ENCODE data around the gene B3GAT2.

The B3GAT2 gene

GRCh38 chr6:70841112-70841511, 115.7 kb downstream of the B3GAT2 start:
- no peak for DNase-seq

DNA sequence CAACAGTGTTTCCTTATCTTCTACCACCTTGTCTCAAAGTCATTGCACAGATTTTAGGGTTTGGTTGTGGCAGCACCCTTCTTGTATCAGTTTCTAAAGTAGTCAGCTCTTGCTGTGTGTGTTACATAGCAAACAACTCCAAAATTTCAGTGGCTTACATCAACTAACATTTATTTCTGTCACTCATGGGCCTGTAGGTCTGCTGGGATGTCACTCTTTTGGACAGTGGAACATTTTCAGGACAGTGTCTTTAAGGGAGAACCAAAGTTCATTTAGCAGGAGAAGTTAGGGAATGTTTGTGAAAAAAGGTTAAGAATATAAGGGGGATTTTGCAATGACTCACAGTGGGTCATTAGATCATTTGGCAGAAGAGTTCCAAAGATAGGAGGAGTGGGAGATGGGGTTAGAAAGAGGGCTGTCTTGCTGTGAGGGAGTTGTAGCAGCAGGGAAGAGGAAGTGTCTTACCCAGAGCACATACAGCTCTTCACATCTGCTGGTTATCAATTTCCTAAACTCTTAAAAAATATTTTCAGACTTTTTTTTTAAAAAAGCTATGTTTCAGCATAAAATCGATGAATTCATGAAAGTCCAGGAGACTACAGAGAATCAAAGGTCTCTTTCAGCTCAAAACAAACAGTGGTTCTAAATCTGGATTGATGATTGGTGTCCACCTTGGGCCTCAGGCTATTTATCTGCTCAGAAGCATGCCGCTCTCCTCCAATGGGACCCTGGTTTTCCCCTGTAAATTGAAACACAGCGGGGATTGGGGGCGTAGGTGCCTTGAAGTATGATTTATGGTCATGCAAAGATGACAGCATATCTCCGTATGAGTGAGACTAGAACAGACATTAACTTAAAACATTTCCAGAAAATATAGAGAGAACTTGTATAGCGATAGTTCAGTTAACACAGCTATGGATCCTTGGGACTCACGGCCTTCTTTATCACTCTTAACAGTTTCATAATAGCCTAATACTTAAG, 117.3 kb downstream of the B3GAT2 start:
- DNase-seq: no peak

DNA sequence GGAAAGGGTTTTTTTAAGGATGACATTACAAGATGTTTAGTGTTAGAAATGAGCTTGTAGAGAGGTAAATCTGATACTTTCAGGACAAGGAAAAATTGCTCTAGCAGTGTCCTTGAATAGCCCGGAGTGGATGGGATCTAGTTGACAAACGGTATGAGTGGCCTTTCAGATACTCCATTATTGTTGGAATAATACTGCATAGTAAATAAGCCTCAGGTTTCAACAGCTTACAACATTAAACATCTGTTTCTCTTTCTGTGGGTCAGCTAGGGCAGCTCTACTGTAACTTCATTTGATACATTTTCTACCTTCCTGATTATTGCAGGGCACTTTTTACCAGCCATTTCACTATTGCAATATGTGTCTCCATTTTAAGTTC, 118.0 kb downstream of the B3GAT2 start:
- no peak for DNase-seq

DNA sequence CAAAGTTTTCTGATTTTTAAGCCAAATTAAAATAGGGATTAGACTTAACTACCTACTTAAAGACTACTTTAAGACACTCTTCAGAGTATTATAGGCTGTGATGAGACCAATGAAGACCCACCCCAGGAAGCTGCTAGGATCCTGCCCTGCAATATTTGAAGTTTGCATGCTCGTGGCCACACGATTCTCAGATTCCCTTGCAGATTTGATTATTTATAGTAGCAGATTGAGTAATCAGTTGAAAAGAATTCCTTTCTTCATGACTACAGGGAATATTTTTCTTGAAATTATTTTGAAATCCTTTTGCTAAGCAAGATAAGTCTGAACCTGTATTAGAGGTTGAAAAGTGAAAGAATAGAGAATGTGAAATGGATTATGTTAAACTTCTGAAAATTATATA, 122.3 kb downstream of the B3GAT2 start:
- DNase-seq: no peak

DNA sequence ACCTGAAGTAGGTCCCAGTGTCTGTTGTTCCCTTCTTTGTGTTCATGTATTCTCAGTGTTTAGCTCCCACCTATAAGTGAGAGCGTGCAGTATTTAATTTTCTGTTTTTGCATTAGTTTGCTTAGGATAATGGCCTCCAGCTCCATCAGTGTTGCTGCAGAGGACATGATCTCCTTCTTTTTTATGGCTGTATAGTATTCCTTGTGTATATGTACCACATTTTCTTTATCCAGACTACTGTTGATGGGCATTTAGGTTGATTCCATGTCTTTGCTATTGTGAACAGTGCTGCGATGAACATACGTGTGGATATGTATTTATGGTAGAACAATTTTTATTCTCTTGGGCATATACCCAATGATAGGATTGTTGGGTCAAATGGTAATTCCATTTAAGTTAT, 125.4 kb downstream of the B3GAT2 start:
- no peak for DNase-seq

DNA sequence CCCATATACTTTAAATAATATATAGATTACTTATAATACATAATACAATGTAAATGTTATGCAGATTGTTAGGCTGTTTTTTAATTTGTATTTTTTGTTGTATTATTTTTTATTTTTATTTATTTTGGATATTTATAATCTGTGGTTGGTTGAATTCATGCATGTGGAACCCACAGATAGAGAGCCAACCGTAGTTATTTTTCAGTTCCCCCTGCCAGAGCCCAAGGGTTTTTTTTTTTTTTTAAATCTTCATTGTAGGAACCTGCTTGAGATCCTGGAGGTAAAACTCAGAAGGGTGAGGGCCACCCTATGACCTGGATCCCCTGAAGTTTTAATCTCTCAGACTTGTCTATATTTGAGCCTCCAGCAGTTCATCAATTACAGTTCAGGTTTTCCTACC, 133.2 kb downstream of the B3GAT2 start:
- DNase-seq: no peak

DNA sequence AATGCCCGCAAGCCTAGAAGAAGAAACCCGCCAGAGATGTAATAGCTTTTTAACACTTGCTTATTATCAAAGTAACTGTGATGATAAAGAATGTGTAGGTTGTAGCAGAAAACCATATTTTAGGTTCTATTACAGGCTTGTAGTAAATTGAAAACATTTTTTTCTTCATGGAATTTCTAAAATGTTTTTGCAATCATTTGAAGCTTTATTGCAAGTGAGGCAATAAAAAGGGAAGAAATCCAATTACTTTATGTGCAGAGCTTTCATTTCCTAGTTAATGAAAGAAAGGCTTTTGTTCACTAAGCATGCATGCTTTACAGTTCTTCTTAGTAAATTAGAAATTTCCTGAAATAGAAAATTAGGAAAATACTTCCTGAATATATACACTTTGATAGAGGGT, 135.1 kb downstream of the B3GAT2 start:
- no peak for DNase-seq

DNA sequence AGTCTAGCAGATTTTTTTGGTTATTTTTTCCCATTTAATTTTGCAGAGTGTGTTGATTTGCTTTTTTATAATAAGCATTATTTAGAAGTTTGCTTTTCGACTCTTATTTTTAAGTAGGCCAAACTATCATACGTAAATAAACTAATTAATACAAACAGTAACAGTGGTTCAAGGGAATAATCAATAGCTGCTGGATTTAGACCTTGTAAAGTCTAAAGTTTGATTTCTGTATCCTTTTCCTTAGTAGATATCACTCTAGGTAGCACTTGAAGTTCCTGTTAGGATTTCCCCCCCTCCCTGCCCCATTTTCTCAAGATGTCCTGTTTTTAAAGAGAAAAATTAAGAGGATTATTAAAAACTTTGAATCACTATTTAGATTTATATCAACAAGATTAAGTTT, 136.1 kb downstream of the B3GAT2 start:
- DNase-seq: no peak

GRCh38 chr6:70819646-70820045, 137.2 kb downstream of the B3GAT2 start:
- no peak for DNase-seq

GRCh38 chr6:70813885-70814284, 143.0 kb downstream of the B3GAT2 start:
- DNase-seq: no peak

DNA sequence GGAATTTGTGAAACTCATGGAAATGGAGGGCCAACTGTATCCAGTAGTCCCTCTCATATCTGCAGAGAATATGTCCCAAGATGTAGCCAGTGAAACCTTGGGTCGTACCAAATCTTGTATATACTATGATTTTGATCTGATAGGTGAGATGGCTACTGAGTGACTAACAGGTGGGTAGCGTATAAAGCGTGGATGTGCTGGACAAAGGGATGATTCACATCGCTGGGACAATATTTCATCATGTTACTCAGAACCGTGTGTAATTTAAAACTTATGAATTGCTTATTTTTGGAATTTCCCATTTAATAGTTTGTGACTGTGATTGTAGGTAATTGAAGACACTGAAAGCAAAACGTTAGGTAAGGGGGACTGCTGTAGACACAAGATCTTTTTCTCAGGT, 145.1 kb downstream of the B3GAT2 start:
- DNase-seq: no peak
